Measurements from ENCODE around the gene PLCH1.

PLCH1 gene

GRCh38 chr3:155462672-155463071, 282.2 kb downstream of the PLCH1 start:
- no peak for DNase-seq (ENCODE audit: low read depth in 2 of 2)

DNA sequence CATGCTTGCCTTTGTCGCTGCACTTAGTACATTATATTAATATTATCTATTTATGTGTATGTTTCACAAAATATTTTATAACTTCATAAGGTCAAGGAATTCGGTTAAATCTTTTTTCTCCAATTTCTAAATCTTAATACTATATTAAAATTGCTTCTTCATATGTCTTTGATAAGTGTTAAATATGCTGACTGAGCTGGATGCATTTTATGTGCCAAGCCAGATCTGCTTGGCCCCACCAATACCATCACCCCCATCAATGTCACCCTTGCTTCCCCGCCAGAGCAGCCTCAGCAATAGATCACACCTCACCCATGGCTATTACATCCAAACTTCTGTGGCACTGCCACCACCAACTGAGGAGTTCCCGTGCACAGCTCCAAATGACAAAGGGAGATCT, 287.3 kb downstream of the PLCH1 start:
- no peak for DNase-seq (ENCODE audit: low read depth in 2 of 2)

GRCh38 chr3:155455765-155456164, 289.1 kb downstream of the PLCH1 start:
- DNase-seq (ENCODE audit: low read depth in 2 of 2) = no peak

- DNase-seq (ENCODE audit: low read depth in 2 of 2) = no peak
These were observed 291.4 kb downstream of the PLCH1 start for GRCh38 chr3:155453512-155453911.

DNA sequence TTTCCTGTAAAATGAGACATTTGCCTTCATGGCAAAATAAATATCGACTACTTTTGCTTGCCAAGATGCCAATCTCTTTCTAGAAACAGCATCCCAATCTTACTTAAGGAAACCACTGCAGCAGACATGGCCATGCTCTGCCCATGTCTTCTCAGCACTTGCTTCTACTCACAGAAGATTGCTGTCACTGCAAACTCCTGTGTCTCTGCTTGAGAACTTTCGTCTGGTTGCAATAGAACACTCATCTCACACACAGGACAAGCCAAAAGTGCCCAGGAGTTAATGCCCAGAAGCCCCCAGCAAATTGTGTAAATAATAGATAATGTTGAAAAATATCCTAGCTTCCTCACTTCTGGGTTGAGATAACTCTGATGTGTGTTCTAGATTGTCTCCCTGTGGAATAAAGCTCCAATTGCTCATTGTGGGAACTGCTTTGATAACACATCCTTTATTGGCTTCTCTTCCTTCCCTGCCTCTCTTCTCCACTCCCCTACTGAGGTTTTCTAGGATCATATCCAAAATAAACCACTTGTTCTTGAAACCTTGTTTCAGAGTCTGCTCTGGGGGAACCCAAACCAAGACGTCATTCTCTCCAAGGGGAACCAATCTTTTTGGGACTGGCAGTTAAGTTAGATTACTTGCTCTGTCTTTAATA, 295.1 kb downstream of the PLCH1 start:
- no peak for DNase-seq (ENCODE audit: low read depth in 2 of 2)

DNA sequence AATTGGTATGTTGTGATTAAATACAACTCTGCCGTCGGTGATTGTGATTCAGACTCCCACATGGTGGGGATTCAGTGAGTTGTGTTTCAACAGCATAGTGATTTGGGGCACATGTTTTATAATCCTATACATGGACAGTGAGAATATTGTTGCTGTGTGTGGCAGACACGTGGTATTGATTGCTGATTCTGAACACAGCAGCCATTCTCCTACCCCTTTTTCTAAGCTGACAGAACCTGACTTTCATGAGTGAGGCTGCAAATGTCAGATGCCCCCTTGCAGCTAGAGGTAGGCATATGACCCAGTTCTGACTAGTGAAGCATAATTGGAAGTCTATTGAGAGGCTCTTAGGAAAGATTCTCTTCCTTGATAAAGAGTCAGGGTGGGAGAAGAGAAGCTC, 296.3 kb downstream of the PLCH1 start:
- DNase-seq (ENCODE audit: low read depth in 2 of 2) = no peak

DNA sequence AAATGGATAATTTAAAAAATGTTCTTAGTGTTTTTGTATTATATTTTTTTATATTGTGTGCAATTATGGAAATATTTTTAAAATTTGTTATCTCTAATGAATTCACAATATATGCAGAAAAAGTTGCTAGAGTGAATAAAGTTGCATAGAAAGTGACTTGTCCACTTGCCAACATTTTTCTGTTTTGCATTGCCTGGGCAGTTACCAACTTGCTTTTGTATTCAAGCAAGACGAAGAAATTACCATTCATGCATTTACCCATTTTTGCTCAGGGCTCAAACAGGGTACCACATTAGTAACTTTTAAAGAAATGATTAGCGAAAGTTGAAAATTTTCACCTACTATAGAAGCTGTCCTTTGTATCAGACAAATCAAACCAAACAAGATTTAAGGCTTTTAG, 298.5 kb downstream of the PLCH1 start:
- no peak for DNase-seq (ENCODE audit: low read depth in 2 of 2)

DNA sequence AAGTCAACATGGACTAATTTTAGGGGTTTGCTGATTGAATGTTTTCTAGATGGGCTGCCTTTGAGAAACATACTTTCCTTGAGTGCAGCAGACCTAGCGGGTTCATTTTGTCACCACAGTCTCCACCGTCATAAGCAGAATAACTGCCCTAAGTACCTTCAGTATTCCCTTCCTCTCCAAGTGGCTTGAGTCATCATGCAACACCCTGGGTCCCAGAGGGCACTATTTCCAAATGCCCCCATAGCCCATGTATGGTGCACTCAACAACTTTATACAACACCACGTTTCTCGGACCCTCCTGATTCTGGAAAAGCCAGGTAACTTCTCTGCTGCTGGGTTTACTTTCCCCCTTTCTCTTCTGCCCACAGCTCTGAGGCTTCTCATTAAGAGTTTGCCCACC, 300.1 kb downstream of the PLCH1 start:
- DNase-seq (ENCODE audit: low read depth in 2 of 2) = no peak

DNA sequence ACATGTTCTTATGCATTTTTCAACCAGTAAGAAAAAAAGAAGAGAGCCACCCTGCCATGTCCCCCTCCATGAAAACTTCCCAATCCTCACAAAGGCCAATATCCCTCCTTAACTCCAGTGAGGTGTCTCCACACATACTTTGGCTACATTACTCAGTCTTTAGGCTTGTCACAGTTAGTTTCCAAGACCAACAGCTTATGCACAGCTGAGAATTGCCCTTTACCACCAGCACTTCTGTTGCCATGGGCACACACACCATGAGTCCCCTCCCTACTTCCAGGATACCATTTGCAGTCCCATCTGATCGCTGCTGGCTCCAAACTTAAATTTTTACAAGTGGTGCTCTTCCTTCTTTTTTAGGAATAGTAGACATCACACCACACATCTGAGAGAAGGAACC, 301.1 kb downstream of the PLCH1 start:
- DNase-seq (ENCODE audit: low read depth in 2 of 2) = no peak

GRCh38 chr3:155442072-155442471, 302.8 kb downstream of the PLCH1 start:
- no peak for DNase-seq (ENCODE audit: low read depth in 2 of 2)

- no peak for DNase-seq (ENCODE audit: low read depth in 2 of 2)
These were observed 303.4 kb downstream of the PLCH1 start for GRCh38 chr3:155441506-155441905.

- no peak for DNase-seq (ENCODE audit: low read depth in 2 of 2)
These were observed 303.8 kb downstream of the PLCH1 start for GRCh38 chr3:155441026-155441425.

DNA sequence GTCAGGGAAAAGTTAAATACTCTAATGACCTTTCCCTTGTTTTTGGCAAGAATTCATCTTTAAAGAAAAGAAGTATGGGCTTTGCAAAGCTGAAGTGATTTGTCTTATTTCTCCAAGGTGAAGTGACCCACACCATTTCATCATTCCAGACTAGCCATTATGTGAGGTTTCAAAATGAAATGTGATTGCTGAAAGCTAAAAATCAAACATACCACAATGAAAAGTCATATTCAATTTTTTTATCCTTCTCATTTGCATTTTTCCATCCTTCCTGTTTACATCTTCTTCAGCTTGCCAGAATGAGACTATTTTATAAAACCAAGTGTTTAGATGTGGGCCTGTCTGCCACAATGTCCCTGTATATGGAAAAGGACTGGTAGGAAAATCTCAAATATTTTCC, 309.1 kb downstream of the PLCH1 start:
- no peak for DNase-seq (ENCODE audit: low read depth in 2 of 2)

- DNase-seq (ENCODE audit: low read depth in 2 of 2) = no peak
These were observed 312.9 kb downstream of the PLCH1 start for GRCh38 chr3:155431856-155432570.

- no peak for DNase-seq (ENCODE audit: low read depth in 2 of 2)
These were observed 316.3 kb downstream of the PLCH1 start for GRCh38 chr3:155428563-155428962.

GRCh38 chr3:155426524-155427230, 318.2 kb downstream of the PLCH1 start:
- DNase-seq (ENCODE audit: low read depth in 2 of 2) = no peak

- DNase-seq (ENCODE audit: low read depth in 2 of 2) = no peak
These were observed 319.5 kb downstream of the PLCH1 start for GRCh38 chr3:155425396-155425795.

- no peak for DNase-seq (ENCODE audit: low read depth in 2 of 2)
These were observed 320.6 kb downstream of the PLCH1 start for GRCh38 chr3:155424323-155424710.

DNA sequence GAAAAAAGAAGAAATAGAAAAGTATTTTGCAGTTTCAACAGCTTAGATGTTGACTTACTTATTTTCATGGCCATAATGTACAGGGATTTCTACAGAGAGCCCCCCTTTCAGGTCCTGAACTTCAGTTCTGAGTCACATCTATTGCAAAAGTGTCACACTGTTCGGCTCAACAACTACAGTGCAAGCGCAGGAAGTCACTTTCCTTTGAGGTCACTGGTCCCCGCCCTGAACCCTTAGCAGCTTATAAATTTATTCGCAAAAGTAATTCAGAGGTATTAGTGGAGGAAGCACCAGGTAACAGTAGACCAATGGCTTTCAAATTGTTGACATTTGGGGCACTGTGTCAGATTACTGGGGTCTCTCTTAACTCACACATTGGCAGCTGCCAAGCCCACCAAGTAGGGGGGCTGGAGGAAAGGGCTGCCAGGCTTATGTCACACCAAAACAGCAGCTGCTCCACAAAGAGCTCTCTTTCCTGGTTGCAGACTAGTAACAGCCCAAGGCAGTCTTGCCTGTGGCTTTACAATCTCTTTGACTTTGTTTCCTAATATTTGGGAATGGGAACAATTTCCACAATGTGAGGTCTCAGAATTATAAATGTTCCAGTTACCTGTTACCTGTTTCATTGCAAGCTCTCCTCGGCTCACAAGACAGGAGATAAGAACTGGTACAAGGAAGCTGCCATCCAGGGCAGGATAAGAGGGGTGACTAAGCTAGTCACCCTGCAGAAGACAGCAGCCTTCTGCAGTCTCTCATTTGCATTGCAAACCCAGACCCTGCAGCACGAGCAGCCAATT, 321.1 kb downstream of the PLCH1 start:
- DNase-seq (ENCODE audit: low read depth in 2 of 2) = no peak

- DNase-seq (ENCODE audit: low read depth in 2 of 2) = no peak
These were observed 323.9 kb downstream of the PLCH1 start for GRCh38 chr3:155420881-155421486.

GRCh38 chr3:155420406-155420805, 324.5 kb downstream of the PLCH1 start:
- no peak for DNase-seq (ENCODE audit: low read depth in 2 of 2)

DNA sequence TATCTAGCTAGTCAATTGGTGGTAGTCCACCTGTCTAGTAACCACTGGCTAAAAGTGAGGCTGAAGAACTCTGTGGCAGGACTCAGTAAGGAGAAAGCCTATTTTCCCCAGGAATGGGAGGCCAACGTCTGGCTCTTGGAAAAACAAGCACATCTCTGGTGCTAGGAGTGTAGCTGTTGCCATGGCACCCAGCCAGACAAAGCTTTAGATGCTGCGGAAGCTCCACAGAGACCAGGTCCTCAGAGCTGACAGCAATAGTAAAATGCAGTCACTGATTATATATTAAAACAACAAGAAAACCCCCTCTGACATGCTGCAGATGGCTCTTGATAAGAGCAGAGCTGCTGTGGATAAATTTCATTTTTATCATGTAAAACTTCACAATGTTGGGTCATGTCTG, 326.5 kb downstream of the PLCH1 start:
- DNase-seq (ENCODE audit: low read depth in 2 of 2) = no peak
